Epidermal melanocyte (primary cell): ENCODE data around the gene NAV2.

Experiments
- DNase-seq: peaks from one replicate; pipeline ENCODE4 v3.0.0; 2011; ENCODE audit warnings: low spot score; ENCODE audit not compliant: insufficient read length

The NAV2 gene

GRCh38 chr11:19967787-19968186 is 255.2 kb downstream of the NAV2 start:
- no peak for DNase-seq

GRCh38 chr11:19968860-19969259 is 256.2 kb downstream of the NAV2 start:
- no peak for DNase-seq

- no peak for DNase-seq
Observed at GRCh38 chr11:19970944-19971343, 258.3 kb downstream of the NAV2 start.

DNA sequence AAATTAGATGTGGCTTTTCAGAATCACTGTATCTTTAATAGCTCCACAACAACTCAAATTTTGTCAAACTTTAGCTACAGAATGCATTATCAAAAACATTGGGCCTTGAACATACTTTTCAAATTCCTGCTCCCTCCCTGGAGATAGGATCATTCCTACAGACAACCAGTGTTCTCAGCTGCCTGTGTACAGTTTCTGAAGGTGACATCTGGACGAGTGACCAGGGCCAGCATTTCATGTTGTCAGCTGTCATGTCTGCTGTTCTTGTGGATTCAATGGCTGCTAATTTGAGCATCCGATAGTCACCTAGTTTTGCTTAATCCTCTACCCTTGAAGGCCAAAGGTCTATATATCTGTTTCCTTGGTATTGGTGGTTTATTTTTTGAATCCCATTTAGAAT is 259.5 kb downstream of the NAV2 start:
- no peak for DNase-seq

GRCh38 chr11:19972651-19973050 is 260.0 kb downstream of the NAV2 start:
- no peak for DNase-seq

DNA sequence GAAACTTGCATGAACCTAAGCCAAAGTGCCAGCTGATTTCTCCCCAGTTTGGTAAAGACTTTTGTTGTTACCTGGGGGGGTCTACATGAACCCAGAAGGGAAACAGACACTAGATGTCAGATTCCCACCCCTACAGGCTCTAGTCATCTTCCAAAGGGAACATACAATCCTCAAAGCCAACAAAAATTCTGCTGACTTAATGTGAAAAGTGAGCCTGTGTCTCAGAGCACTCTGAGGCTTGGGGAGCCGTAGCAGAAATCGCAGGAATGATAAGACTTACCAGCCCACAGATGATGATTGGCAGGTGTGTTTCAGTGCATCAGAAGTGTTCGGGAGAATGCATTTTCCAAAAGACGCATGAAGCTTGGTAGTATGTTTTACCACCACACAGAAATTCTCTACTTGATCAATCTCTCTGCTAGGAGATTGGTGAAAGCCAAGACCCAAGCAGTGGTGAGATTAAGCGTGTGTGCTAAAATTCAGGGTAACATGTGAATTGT is 260.5 kb downstream of the NAV2 start:
- DNase-seq: no peak

- no peak for DNase-seq
Observed at GRCh38 chr11:19974886-19975285, 262.2 kb downstream of the NAV2 start.

GRCh38 chr11:19975414-19975990 is 262.9 kb downstream of the NAV2 start:
- DNase-seq: no peak

- DNase-seq: no peak
Observed at GRCh38 chr11:19976281-19976941, 263.8 kb downstream of the NAV2 start.

GRCh38 chr11:19977941-19978340 is 265.3 kb downstream of the NAV2 start:
- DNase-seq: no peak

DNA sequence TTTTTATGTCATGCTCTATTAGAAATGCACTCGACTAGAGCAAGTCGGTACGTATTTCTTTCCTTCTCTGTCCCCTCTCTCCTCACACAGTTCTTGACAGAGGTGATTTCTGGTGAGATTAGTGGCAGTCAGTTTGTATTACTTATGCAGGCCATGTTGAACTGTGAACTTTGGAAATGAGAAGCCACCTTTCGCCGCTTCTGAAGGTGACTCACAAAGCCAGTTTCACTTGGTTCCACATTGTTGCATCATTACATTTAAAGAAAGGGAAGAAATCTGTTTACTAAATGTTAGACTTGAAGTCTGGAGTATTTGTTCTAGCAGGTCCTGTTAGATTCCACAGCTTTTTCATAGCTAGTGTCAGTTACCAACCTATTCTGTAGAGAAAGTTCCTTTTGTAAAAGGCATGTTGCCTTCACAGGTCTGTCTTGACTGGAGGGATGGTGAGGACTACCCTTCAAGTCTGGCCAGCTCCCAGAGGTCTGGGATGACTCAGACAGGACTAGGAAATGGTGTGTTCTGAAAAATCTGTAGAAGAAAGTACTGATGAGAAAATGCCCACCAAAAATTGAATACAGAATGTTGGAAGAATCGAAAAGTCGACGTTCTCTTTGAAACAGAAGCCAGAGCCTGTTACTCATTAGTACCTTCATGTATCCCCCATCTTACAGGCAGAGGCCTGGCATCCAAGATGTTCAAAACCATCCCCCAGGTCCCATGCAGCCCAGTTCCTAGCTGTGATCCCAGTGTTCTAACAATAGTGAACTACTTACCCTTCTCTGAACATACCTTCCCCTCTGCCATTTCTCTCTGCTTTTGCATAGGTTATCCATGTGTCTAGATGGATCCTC is 266.3 kb downstream of the NAV2 start:
- DNase-seq: no peak

DNA sequence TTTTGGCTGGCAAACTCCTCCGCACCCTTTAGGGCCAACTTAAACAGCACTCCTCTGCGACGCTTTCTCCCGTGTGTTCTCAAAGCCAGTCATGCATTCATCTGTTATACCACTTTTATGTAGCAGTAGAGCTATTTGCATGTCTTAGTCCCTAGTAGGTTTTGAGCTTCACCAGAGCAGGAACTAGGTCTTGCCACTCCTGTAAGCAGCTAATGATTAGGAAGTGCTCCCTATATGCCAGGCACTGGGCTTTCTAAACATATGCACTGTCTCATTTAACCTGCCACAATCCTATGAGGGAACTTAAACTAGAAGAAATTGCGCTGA is 266.8 kb downstream of the NAV2 start:
- no peak for DNase-seq

- DNase-seq: no peak
Observed at GRCh38 chr11:19980388-19980787, 267.8 kb downstream of the NAV2 start.

GRCh38 chr11:19980957-19981669 is 268.5 kb downstream of the NAV2 start:
- no peak for DNase-seq

DNA sequence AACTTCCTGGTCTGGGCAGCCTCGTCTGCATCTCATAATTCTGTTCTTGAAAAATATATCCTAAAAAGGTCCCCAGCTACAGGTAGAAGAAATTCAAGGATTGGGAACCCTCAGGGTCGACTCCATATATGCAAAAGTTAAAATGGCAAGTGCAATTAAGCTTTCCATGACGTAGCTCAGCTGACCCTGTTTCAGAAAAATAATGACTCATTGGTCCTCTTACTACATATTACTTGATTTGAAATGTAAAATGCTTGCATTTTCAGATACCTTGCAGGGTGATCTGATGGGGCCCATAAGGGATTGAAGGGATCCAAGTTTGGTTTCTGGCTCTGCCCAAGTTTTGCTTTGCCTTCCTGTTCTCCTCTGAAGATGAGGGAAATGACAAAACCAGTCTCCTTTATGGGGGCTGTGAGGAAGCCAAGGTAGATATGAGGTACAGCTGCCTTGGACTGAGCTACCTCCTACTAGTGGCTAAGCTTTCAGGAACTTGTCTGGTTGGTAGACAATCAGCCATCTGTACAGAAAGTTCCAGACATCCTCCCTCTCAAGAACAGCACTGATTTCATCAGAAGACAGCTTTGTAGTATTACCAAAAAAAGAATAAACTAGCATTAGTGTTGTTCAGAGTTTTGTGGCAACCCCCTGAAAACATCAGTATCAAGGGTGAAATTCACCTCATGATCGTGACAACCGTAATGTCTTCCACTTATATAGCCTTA is 270.3 kb downstream of the NAV2 start:
- no peak for DNase-seq

DNA sequence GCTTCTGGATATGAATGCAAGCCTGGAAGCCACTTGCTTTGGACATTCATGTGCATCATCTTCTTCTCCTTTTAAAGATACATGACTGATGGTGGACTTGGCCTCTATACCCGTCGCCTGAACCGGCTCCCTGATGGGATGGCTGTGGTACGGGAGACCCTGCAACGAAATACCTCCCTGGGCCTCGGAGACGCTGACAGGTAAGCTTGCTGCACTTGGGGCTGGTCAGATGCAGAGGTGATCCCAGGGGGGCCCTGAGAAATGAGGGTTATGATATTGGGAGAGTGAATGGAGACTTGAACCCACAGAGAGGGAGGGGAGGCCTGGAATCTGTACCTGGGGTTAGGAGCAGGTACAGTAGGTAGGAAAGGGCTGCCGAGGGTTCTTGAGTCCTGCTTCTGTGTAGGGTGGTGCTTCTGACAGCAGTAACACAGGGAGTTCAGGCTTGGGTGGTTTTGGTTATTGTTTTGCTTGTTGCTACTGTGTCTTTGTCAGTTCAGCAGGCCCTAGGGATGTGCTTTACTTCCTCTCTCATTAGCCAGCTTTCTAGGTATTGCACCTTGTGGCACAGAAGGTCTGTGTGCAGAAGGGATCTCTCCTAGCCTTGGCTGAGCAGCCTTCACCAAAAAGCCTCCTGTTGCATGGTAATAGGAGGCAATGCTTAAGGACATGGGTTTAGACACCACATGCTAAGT is 271.6 kb downstream of the NAV2 start:
- DNase-seq: no peak

DNA sequence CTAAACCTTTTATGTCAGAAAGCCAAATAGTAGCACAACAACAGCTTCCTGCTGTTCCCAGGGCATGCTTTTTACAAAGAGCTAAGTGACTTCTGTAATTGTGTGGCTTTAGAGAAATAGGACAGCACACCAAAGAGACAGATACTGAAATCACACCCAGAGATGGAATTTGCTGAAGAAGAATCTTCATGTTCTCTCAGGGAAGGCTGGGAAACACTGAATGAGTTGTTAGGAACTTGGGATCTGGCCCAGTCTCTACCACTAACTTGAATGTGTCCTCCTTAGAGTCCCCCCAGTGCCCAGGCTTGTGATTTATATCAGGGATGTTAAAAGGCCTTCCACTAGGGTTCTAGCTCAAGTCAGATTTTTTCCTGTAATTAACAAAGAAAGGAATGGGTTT is 272.5 kb downstream of the NAV2 start:
- no peak for DNase-seq

- no peak for DNase-seq
Observed at GRCh38 chr11:19987331-19987801, 274.7 kb downstream of the NAV2 start.

- DNase-seq: no peak
Observed at GRCh38 chr11:19988598-19988997, 276.0 kb downstream of the NAV2 start.

GRCh38 chr11:19989191-19989590 is 276.6 kb downstream of the NAV2 start:
- DNase-seq: no peak
